ENCODE results near the gene RAD51. TPM values are rescaled to one million over a fixed set of nuclear protein-coding genes. Genes with fewer than 3 reads are reported as not detected.

RAD51 gene
- total and polyA plus RNA-seq, 8 donors = 0.15 to 1.3 (median 0.45) TPM

DNA sequence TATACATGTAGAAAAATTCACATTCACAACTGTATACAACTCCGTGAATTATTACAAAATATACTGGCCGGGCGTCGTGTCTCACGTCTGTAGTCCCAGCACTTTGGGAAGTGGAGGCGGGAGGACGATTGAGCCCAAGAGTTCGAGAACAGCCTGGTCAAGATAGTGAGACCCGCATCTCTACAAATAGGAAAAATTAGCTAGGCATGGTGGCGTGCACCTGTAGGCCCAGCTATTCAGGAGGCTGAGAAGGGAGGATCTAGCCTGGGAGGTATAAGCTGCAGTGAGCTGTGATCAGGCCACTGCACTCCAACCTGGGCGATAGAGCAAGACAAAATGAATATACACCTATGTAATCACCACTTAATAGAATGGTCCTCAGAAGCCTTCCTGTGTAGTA lies 1.3 kb downstream of the RAD51 start:
- Histone ChIP-seq H3K4me1 (peaks cover 0 to 10% (median 8%) of the 10 kb centered on the region in 3 donors), H3K36me3 (no peaks in the 10 kb centered on the region), H3K4me3 (no peak overlapping the region), H3K27ac (no peak overlapping the region), H3K9me3 (no peaks in the 10 kb centered on the region), H3K27me3 (no peaks in the 10 kb centered on the region)
- no peak for ATAC-seq
- intact Hi-C loops (cut with DNase I) = no loop called here
- WGBS, 2 donors = 81 to 90% methylated on average over 11 of the region's 11 CpGs
- no peak for FAIRE-seq
- TF ChIP-seq, protein P1, sequence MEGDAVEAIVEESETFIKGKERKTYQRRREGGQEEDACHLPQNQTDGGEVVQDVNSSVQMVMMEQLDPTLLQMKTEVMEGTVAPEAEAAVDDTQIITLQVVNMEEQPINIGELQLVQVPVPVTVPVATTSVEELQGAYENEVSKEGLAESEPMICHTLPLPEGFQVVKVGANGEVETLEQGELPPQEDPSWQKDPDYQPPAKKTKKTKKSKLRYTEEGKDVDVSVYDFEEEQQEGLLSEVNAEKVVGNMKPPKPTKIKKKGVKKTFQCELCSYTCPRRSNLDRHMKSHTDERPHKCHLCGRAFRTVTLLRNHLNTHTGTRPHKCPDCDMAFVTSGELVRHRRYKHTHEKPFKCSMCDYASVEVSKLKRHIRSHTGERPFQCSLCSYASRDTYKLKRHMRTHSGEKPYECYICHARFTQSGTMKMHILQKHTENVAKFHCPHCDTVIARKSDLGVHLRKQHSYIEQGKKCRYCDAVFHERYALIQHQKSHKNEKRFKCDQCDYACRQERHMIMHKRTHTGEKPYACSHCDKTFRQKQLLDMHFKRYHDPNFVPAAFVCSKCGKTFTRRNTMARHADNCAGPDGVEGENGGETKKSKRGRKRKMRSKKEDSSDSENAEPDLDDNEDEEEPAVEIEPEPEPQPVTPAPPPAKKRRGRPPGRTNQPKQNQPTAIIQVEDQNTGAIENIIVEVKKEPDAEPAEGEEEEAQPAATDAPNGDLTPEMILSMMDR (IDR thresholded peaks at IDR 0.05) = no peak
- no peak for DNase-seq

DNA sequence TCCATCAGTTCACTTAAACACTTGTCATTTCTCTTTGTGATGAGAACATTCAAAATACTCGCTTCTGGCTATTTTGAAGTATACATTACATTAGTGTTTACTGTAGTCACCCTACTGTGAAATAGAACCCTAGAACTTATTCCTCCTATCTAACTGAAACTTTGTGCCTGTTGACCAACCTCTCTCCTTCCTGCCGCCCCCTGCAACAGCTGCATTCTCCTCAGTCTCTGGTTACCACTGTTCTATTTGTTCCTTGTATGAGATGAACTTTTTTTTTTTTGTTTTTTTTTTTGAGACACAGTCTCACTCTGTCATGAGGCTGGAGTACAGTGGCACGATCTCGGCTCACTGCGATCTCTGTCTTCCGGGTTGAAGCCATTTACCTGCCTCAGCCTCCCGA lies 2.9 kb downstream of the RAD51 start:
- Histone ChIP-seq H3K9me3 (no peaks in the 10 kb centered on the region), H3K4me1 (peaks cover 0 to 10% (median 8%) of the 10 kb centered on the region in 3 donors), H3K27me3 (no peaks in the 10 kb centered on the region), H3K4me3 (no peak overlapping the region), H3K36me3 (no peaks in the 10 kb centered on the region), H3K27ac (no peak overlapping the region)
- DNase-seq = no peak
- no peak for FAIRE-seq
- 92 to 94% methylated on average over 7 of the region's 7 CpGs for WGBS, 2 donors
- intact Hi-C loops (cut with DNase I) = no loop called here
- TF ChIP-seq, protein P1 (IDR thresholded peaks at IDR 0.05) = no peak
- no peak for ATAC-seq

DNA sequence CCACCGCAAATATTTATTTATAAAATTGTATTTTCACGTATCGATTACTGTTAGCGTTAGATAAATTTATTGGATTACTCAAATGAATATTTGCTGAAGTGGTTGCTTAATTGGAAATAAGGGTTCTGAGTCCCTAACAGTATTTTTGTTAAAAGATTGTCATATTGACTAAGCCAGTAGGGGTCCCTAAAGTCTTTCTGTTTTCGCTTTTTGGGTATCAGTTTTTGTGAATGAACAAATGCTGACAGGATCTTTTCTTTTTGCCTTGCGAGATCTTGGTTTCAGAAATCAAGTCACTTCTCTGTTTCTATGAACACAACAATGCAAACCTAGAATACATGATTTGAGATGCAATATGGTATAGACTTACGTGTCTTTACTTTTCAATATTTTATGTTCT lies 7.1 kb downstream of the RAD51 start:
- TF ChIP-seq, protein P1 (IDR thresholded peaks at IDR 0.05) = no peak
- Histone ChIP-seq H3K27me3 (no peaks in the 10 kb centered on the region), H3K4me1 (peaks cover 0 to 3% (median 0%) of the 10 kb centered on the region in 3 donors), H3K4me3 (no peak overlapping the region), H3K9me3 (no peaks in the 10 kb centered on the region), H3K27ac (no peak overlapping the region), H3K36me3 (no peaks in the 10 kb centered on the region)
- ATAC-seq = no peak
- no peak for DNase-seq
- WGBS, 2 donors = 84 to 89% methylated on average over 7 of the region's 7 CpGs
- intact Hi-C loops (cut with DNase I) = no loop called here
- FAIRE-seq = no peak

DNA sequence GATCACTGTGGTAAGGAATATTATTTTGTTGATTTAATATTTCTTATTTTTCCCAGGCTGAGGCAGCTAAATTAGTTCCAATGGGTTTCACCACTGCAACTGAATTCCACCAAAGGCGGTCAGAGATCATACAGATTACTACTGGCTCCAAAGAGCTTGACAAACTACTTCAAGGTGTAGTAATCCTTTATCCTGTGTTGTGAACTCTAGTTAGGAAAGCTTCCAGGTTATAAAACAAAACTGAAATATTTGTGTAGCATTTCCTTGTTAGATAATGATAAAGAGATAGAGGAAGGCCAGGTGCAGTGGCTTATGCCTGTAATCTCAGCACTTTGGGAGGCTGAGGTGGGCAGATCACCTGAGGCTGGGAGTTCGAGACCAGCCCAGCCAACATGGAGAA lies 11.1 kb downstream of the RAD51 start:
- WGBS, 2 donors = 51 to 53% methylated on average over 2 of the region's 2 CpGs
- no peaks in the 10 kb centered on the region for H3K36me3 ChIP-seq
- ATAC-seq (peak in 2 of 4 donors; percentile 17 to 55), DNase-seq (no peak), FAIRE-seq (no peak)
- H3K27ac ChIP-seq = peak overlapping the region in 1 of 4 donors; percentile 11
- peaks cover 0 to 3% (median 0%) of the 10 kb centered on the region in 3 donors for H3K4me1 ChIP-seq
- TF ChIP-seq, protein P1 (IDR thresholded peaks at IDR 0.05) = no peak
- no peaks in the 10 kb centered on the region for H3K9me3 ChIP-seq
- no peak overlapping the region for H3K4me3 ChIP-seq
- intact Hi-C loops (cut with DNase I) = no loop called here
- H3K27me3 ChIP-seq = no peaks in the 10 kb centered on the region

DNA sequence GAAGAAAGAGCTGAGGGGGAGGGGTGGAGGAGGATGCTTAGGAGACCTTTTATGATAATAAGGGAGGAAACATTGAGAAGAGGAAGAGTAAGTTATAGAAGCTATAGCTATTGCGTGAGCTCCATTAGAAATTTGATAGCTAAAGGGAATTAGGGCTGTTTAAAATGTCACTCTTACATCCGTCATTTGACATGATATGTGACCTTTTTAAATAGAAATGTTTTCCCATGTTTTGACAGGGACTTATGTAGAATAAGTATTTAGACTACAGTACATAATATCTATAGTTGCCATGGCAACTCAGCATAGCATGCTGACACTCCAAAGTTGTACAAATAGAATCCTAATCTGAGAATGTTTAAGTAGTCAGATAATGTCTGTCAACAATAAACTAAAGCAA lies 19.2 kb downstream of the RAD51 start:
- no peak overlapping the region for H3K4me3 ChIP-seq
- FAIRE-seq = no peak
- ATAC-seq = no peak
- H3K4me1 ChIP-seq = no peaks in the 10 kb centered on the region
- 36 to 38% methylated on average over 2 of the region's 2 CpGs for WGBS, 2 donors
- no peak for DNase-seq
- no peaks in the 10 kb centered on the region for H3K36me3 ChIP-seq
- intact Hi-C loops (cut with DNase I) = no loop called here
- H3K27me3 ChIP-seq = no peaks in the 10 kb centered on the region
- TF ChIP-seq, protein P1 (IDR thresholded peaks at IDR 0.05) = no peak
- H3K9me3 ChIP-seq = no peaks in the 10 kb centered on the region
- H3K27ac ChIP-seq = no peak overlapping the region

Data from pancreas (tissue), 10 donors.